HG02970 (cell line): ENCODE measurements around the gene TMTC2.

Experiments used
- ATAC-seq: cut with Tn5 transposase; IDR thresholded peaks from one replicate; pipeline ENCODE4 v1.9.1; 2021; ENCODE audit warnings: mild to moderate bottlenecking, moderate library complexity, moderate number of reproducible peaks; ENCODE audit not compliant: unreplicated experiment, low FRiP score

The TMTC2 gene

GRCh38 chr12:83156815-83157214 lies 470.1 kb downstream of the TMTC2 start:
- no peak for ATAC-seq

- no peak for ATAC-seq
These were observed 470.9 kb downstream of the TMTC2 start for GRCh38 chr12:83157604-83158003.

GRCh38 chr12:83158613-83159207 lies 472.0 kb downstream of the TMTC2 start:
- ATAC-seq: no peak

- no peak for ATAC-seq
These were observed 474.8 kb downstream of the TMTC2 start for GRCh38 chr12:83161456-83161855.

GRCh38 chr12:83168751-83169150 lies 482.0 kb downstream of the TMTC2 start:
- ATAC-seq: no peak

- ATAC-seq: no peak
These were observed 485.7 kb downstream of the TMTC2 start for GRCh38 chr12:83172441-83172840.

- ATAC-seq: no peak
These were observed 486.4 kb downstream of the TMTC2 start for GRCh38 chr12:83172866-83173649.

GRCh38 chr12:83179999-83180398 lies 493.3 kb downstream of the TMTC2 start:
- ATAC-seq: no peak

GRCh38 chr12:83181074-83181473 lies 494.4 kb downstream of the TMTC2 start:
- ATAC-seq: no peak

GRCh38 chr12:83183132-83183531 lies 496.4 kb downstream of the TMTC2 start:
- ATAC-seq: no peak
